ENCODE results near the gene ANTKMT. TPM values are rescaled to one million over a fixed set of nuclear protein-coding genes. Genes with fewer than 3 reads are reported as not detected.

The ANTKMT gene
- total and polyA plus RNA-seq, 2 donors (not counting 3 experiments of a cell fraction or from before 2014, with no cell fraction given), result 26.1 to 27.9 TPM

DNA sequence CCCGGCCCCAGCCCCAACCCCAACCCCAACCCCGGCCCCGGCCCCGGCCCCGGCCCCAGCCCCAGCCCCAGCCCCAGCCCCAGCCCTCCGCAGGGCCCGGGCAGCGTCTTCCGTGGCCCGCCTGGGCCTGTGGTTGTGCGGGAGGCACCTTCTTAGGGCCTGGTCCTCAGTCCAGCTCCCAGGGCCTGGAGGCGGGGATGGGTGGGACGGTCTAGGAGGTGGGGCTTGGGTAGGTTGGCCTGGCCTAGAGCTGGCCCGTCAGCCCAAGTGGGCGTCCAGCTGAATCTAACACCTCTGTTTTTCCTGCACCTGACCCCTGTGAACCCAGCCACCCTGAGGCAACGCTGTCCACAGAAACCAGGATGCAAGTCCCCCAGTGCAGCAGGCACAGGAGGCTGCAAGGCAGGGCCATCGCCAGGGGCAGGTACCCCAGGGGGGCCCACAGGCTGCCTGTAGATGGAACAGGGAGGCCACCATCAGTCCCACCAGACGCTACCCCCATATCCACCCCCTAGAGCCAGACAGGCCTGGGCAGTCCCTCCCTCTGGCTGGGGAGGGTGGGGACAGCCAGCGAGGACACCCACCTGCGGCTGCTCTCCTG is 48.3 kb downstream of the ANTKMT start:
- POLR2A ChIA-PET, result no interaction called here
- no TSS peak for BruUV-seq (replicated peaks)

More for the DNA sequence above, 48.3 kb downstream of the ANTKMT start:
- CTCF ChIA-PET, result interaction anchor here (0.7 to 1.6 kb wide), 2 partner anchors 20 to 57 kb away, joined by 3 to 6 read pairs; no protein-coding TSS in a partner anchor
- H3K9me1 ChIP-seq (replicated peaks; ENCODE audit: control insufficient read depth, extremely low read depth, insufficient read depth, low read length), result no peaks in the 10 kb centered on the region
- FAIRE-seq (no peak), DNase-seq (ENCODE audit: low read depth, low spot score) (no peak)
- no peaks in the 10 kb centered on the region for H4K20me1 ChIP-seq (replicated peaks; ENCODE audit: control insufficient read depth, extremely low read depth, insufficient read depth, low read length)
- no peaks in the 10 kb centered on the region for H3K4me1 ChIP-seq (ENCODE audit: control insufficient read depth, extremely low read depth, insufficient read depth, low read length)
- intact Hi-C loops (cut with micrococcal nuclease) (no loop called here), dilution Hi-C loops (cut with MboI; ENCODE audit: extremely low pct_ligation_motif_present, low sequenced_read_pairs) (no loop called here)
- no peak overlapping the region for H3K4me3 ChIP-seq (replicated peaks in 1 of 3; ENCODE audit: insufficient read depth in 1 of 3, low read depth in 1 of 3, low read length in 3 of 3)
- TF ChIP-seq GATA2 (IDR thresholded peaks at IDR 0.05; ENCODE audit: insufficient read depth, insufficient read length, low read depth, low read length), result no peak
- TF ChIP-seq JUN (IDR thresholded peaks at IDR 0.05; ENCODE audit: borderline replicate concordance, insufficient read depth, insufficient read length, low read depth), result no peak
- TF ChIP-seq, protein P1, sequence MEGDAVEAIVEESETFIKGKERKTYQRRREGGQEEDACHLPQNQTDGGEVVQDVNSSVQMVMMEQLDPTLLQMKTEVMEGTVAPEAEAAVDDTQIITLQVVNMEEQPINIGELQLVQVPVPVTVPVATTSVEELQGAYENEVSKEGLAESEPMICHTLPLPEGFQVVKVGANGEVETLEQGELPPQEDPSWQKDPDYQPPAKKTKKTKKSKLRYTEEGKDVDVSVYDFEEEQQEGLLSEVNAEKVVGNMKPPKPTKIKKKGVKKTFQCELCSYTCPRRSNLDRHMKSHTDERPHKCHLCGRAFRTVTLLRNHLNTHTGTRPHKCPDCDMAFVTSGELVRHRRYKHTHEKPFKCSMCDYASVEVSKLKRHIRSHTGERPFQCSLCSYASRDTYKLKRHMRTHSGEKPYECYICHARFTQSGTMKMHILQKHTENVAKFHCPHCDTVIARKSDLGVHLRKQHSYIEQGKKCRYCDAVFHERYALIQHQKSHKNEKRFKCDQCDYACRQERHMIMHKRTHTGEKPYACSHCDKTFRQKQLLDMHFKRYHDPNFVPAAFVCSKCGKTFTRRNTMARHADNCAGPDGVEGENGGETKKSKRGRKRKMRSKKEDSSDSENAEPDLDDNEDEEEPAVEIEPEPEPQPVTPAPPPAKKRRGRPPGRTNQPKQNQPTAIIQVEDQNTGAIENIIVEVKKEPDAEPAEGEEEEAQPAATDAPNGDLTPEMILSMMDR (IDR thresholded peaks at IDR 0.05; ENCODE audit: extremely low read depth in 1 of 2, insufficient read depth in 1 of 2, low read depth in 1 of 2, low read length in 2 of 2), result no peak
- TF ChIP-seq POLR2A (IDR thresholded peaks at IDR 0.05; ENCODE audit: low read depth, low read length), result no peak
- no peak for TF ChIP-seq EZH2 (IDR thresholded peaks at IDR 0.05; ENCODE audit: borderline replicate concordance, low read depth, low read length, severe bottlenecking)
- TF ChIP-seq FOS (IDR thresholded peaks at IDR 0.05; ENCODE audit: borderline replicate concordance, insufficient read depth, low read length), result no peak
- TF ChIP-seq POLR2AphosphoS5 (IDR thresholded peaks at IDR 0.05; ENCODE audit: insufficient read depth, low read depth, low read length), result no peak
- no peak for TF ChIP-seq MYC (IDR thresholded peaks at IDR 0.05; ENCODE audit: low read depth, low read length)
- TF ChIP-seq MAX (IDR thresholded peaks at IDR 0.05; ENCODE audit: insufficient read depth, insufficient read length), result no peak
- H3K4me2 ChIP-seq (ENCODE audit: insufficient read depth, low read length), result no peak overlapping the region
- H3K27ac ChIP-seq (ENCODE audit: insufficient read depth, low read depth, low read length), result no peak overlapping the region
- H3K79me2 ChIP-seq (ENCODE audit: control insufficient read depth, insufficient read depth, low read length), result no peaks in the 10 kb centered on the region
- H3K9ac ChIP-seq (replicated peaks; ENCODE audit: extremely low read depth, insufficient read depth, low read length), result no peak overlapping the region
- no peaks in the 10 kb centered on the region for H3K27me3 ChIP-seq (ENCODE audit: control insufficient read depth in 2 of 2, insufficient read depth in 2 of 2, low read length in 2 of 2)
- H3K9me3 ChIP-seq (replicated peaks; ENCODE audit: control insufficient read depth, insufficient read depth, low read length), result no peaks in the 10 kb centered on the region
- H3K36me3 ChIP-seq (ENCODE audit: control insufficient read depth in 2 of 2, extremely low read depth in 1 of 2, insufficient read depth in 2 of 2, low read length in 2 of 2), result no peaks in the 10 kb centered on the region
- H2AFZ ChIP-seq (ENCODE audit: low read depth, low read length), result no peak overlapping the region

Measured in endothelial cell of umbilical vein (primary cell).